A673 (cell line): Measurements from ENCODE around the gene SFMBT2.
A peak's percentile ranks its signal among the peaks of the same experiment; 100 is the strongest.

Experiments
- CTCF ChIP-seq: fragments of 300-800, 200-600 bp; sonication (generic); conservative IDR thresholded peaks from 2 replicates; pipeline ENCODE4 v1.5.1; 2017; ENCODE audit warnings: low read depth, mild to moderate bottlenecking, antibody characterized with exemption, low read length, moderate library complexity, mixed read lengths
- EZH2 ChIP-seq: fragments of 200-600 bp; sonication (generic); IDR thresholded peaks from 2 replicates; pipeline ENCODE4 v1.6.1; 2017; ENCODE audit warnings: borderline replicate concordance, low read depth, mild to moderate bottlenecking, mixed read lengths, antibody characterized with exemption, low read length; ENCODE audit not compliant: poor library complexity, severe bottlenecking

GRCh38 chr10:7410301-7410861 lies 453 bp downstream of the SFMBT2 start:
- no peak for TF ChIP-seq CTCF
- TF ChIP-seq EZH2 = peak; percentile 74
